Vagina (tissue), 2 donors: Measurements from ENCODE around the gene ANGPT4. TPM values are rescaled to one million over a fixed set of nuclear protein-coding genes. Genes with fewer than 3 reads are reported as not detected.
"Not testable (repeated sequence)": the region's sequence is repeated elsewhere in the genome, so short reads cannot be mapped to it uniquely, and the experiment has no call there.

ENCODE experiments used
- DNase-seq, 2 donors: peaks; one replicate each; pipeline ENCODE4 v3.0.0-alpha.2; 2017; ENCODE audit errors: extremely low spot score in 2 of 2
- H3K27ac ChIP-seq: fragments of 200-600 bp; sonication (generic); one replicate; pipeline ENCODE4 v1.5.1; 2019
- H3K27me3 ChIP-seq: fragments of 200-600 bp; sonication (generic); one replicate; pipeline ENCODE4 v1.5.1; 2019
- H3K36me3 ChIP-seq, 2 donors: fragments of 200-600 bp; sonication (generic); one replicate each; pipeline ENCODE4 v1.5.1; 2017 to 2019
- H3K4me1 ChIP-seq: fragments of 200-600 bp; sonication (generic); one replicate; pipeline ENCODE4 v1.5.1; 2019
- H3K4me3 ChIP-seq, 2 donors: fragments of 200-600 bp; sonication (generic); 1 replicate in 1 of 2; 2 replicates in 1 of 2; pipeline ENCODE4 v1.5.1; 2016 to 2019
- H3K9me3 ChIP-seq: fragments of 200-600 bp; sonication (generic); one replicate; pipeline ENCODE4 v1.5.1; 2019
- CTCF ChIP-seq, 3 experiments: fragments of 450-650 bp in 2 of 3; fragments of 200-600 bp in 1 of 3; sonication (generic) in 1 of 3; IDR thresholded peaks; one replicate each; pipeline ENCODE4 v1.5.1; 2017 to 2019; ENCODE audit warnings: antibody characterized with exemption in 3 of 3, mild to moderate bottlenecking in 2 of 3, moderate library complexity in 2 of 3
- POLR2A ChIP-seq, 2 donors: fragments of 450-650 bp; IDR thresholded peaks; one replicate each; pipeline ENCODE4 v1.6.1; 2017; ENCODE audit warnings: antibody characterized with exemption in 2 of 2, mild to moderate bottlenecking in 2 of 2, moderate library complexity in 2 of 2
- POLR2AphosphoS5 ChIP-seq, 2 donors: sonication (generic); formaldehyde crosslinking; IDR thresholded peaks; one replicate each; pipeline ENCODE4 v1.9.0; 2017; ENCODE audit warnings: antibody characterized with exemption in 2 of 2, mild to moderate bottlenecking in 2 of 2, low read depth in 1 of 2; ENCODE audit not compliant: insufficient read depth in 1 of 2
- intact Hi-C: fragments of 100-400 bp; cut with DNase I; formaldehyde crosslinking; loops from one replicate; pipeline ENCODE4 v1.15.1; 2023
- total RNA-seq: library from RNA; depleted of rRNA; stranded (reverse); fragments of >200 nt; gene quantifications from one replicate; pipeline ENCODE4 v1.2.3, GENCODE V29; 2016

ANGPT4 gene
- total RNA-seq, 1 donor from 2014 or later = 0.98 TPM

GRCh38 chr20:830011-830521, 86.1 kb downstream of the ANGPT4 start:
- no peak for TF ChIP-seq POLR2AphosphoS5 (IDR thresholded peaks at IDR 0.05; ENCODE audit: insufficient read depth in 1 of 2, low read depth in 1 of 2)
- no peak for TF ChIP-seq POLR2A (IDR thresholded peaks at IDR 0.05)
- no peak for TF ChIP-seq CTCF (IDR thresholded peaks at IDR 0.05)
- H3K36me3 ChIP-seq = no peaks in the 10 kb centered on the region
- intact Hi-C loops = no loop called here
- H3K27me3 ChIP-seq = no peaks in the 10 kb centered on the region
- H3K9me3 ChIP-seq = no peaks in the 10 kb centered on the region
- H3K4me1 ChIP-seq = peaks cover 10% of the 10 kb centered on the region
- DNase-seq = peak; percentile 6 to 22
- no peak overlapping the region for H3K27ac ChIP-seq
- no peak overlapping the region for H3K4me3 ChIP-seq

DNA sequence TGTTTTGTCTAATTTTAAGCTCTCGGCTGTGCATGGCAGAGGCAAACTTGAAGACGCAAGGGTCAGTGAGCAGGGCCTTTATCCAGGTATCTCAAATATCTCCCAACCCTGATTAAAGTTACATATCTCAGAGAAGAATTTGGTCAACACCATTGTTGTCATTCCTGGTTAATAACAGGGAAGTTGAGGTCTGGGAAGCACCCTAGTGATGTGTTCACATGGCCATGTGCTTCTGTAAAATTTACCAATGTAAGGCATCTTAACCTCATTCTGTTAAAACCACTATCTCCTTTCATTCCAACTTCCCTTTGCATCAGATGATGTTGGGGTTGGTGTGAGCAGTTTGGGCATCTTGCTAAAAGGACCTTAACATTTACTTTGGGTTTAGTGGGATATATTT, 86.6 kb downstream of the ANGPT4 start:
- Histone ChIP-seq H3K4me3 (no peak overlapping the region), H3K4me1 (peaks cover 6% of the 10 kb centered on the region), H3K27me3 (no peaks in the 10 kb centered on the region), H3K27ac (no peak overlapping the region), H3K9me3 (no peaks in the 10 kb centered on the region), H3K36me3 (no peaks in the 10 kb centered on the region)
- no peak for DNase-seq
- intact Hi-C loops = no loop called here
- no peak for TF ChIP-seq POLR2A (IDR thresholded peaks at IDR 0.05)
- no peak for TF ChIP-seq CTCF (IDR thresholded peaks at IDR 0.05)
- no peak for TF ChIP-seq POLR2AphosphoS5 (IDR thresholded peaks at IDR 0.05; ENCODE audit: insufficient read depth in 1 of 2, low read depth in 1 of 2)

DNA sequence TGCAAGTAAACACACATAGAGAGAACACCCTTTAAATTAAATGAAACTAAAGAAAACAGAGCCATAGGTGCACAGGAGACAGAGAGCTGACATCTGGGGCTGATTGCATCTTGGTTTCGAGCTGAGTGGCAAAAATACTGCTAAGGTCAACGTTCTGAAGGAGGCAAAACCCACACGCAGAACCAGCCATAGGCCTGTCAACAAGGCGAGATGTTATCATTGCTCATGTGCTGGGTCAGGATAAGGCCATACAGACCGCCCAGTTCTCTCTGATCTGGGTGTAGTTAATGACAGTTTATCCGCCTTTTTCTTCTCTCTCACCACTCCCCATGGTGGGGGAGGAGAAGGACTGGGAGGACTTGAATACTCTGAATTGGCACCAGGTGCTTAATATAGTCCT, 87.1 kb downstream of the ANGPT4 start:
- DNase-seq = peak in 1 of 2 donors; percentile 83

DNA sequence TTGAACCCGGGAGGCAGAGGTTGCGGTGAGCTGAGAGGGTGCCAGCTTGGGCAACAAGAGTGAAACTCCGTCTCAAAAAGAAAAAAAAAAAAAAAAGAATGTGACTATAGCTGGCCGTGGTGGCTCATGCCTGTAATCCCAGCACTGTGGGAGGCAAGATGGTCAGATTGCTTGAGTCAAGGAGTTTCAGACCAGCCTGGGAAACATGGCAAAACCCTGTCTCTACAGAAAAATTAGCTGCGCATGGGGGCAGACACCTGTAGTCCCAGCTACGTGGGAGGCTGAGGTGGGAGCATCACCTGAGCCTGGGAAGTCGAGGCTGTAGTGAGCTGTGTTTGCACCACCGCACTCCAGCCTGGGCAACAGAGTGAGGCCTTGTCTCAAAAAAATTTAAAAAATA, 88.2 kb downstream of the ANGPT4 start:
- H3K27me3 ChIP-seq, H3K4me3 ChIP-seq, intact Hi-C loops, H3K4me1 ChIP-seq, H3K36me3 ChIP-seq, H3K27ac ChIP-seq, H3K9me3 ChIP-seq: not testable (repeated sequence)
- peak in 1 of 2 donors; percentile 64 for DNase-seq

More for the DNA sequence above, 87.1 kb downstream of the ANGPT4 start:
- Histone ChIP-seq H3K36me3 (no peaks in the 10 kb centered on the region), H3K27me3 (no peaks in the 10 kb centered on the region), H3K4me1 (peaks cover under 1% of the 10 kb centered on the region), H3K9me3 (no peaks in the 10 kb centered on the region), H3K4me3 (no peak overlapping the region), H3K27ac (no peak overlapping the region)
- TF ChIP-seq POLR2A (IDR thresholded peaks at IDR 0.05) (no peak), POLR2AphosphoS5 (IDR thresholded peaks at IDR 0.05; ENCODE audit: insufficient read depth in 1 of 2, low read depth in 1 of 2) (no peak), CTCF (IDR thresholded peaks at IDR 0.05) (no peak)
- intact Hi-C loops = no loop called here

GRCh38 chr20:826695-827323, 89.3 kb downstream of the ANGPT4 start:
- Histone ChIP-seq H3K4me3 (no peak overlapping the region), H3K36me3 (no peaks in the 10 kb centered on the region), H3K4me1 (no peaks in the 10 kb centered on the region), H3K9me3 (no peaks in the 10 kb centered on the region), H3K27me3 (no peaks in the 10 kb centered on the region), H3K27ac (no peak overlapping the region)
- TF ChIP-seq POLR2A (IDR thresholded peaks at IDR 0.05) = no peak
- no peak for TF ChIP-seq POLR2AphosphoS5 (IDR thresholded peaks at IDR 0.05; ENCODE audit: insufficient read depth in 1 of 2, low read depth in 1 of 2)
- TF ChIP-seq CTCF (IDR thresholded peaks at IDR 0.05) = no peak
- DNase-seq = peak; percentile 43 to 47
- intact Hi-C loops = no loop called here
